Stimulated activated CD8-positive, alpha-beta memory T cell treated with anti-CD3 and anti-CD28 coated beads, Interleukin-12 subunit alpha, Interleukin-12 subunit beta, amount 100 ng/mL, for 1 hour (primary cell): ENCODE data around the gene PLXNB3.
"Not testable (repeated sequence)": the region's sequence is repeated elsewhere in the genome, so short reads cannot be mapped to it uniquely, and the experiment has no call there.

Experiments used
- DNase-seq: peaks from one replicate; pipeline ENCODE4 v3.0.0-alpha.2; 2020; ENCODE audit warnings: low read depth

Gene PLXNB3

DNA sequence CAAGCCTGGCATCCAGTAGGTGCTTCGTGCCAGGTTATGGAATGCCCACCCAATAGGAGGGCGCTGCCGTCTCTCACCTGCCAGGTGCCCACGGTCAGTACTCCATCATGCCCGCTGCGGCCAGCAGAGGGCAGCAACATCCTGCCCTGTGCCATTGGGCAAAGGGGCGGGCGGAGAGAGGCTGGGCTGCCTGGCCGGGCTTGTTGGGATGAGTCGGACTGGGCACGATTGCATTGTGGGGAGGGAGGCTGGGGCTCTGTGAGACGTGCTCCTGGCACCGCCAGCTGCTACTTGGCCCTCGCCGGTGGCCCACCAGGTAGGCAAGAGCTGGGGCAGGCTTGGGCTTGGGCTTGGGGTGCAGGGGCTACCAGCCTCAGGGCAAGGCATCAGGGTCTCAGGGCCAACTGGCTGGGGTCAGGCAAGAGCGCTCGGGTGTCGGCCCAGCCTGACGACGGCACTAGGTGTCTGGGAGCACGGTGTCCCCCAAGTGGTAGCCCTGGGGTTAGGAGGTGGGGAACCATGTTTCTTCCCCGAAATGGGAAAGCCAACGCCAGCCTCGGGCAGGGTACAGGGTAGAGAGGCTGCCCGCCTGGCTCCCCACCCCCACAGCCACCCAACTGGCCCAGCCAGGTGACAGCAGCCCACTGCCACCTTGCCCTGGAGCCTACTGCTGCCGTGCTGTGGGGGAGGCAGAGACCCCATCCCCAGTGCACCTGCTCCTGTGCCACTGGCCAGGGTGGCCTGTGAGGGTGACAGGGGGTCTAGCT, at the start of gene PLXNB3:
Gene PLXNB3, plus strand, starts transcription at position 261 of the 767 bp plus-strand sequence. CDS start 1,287 bp downstream, outside the sequence.
- DNase-seq: peak; percentile 43

DNA sequence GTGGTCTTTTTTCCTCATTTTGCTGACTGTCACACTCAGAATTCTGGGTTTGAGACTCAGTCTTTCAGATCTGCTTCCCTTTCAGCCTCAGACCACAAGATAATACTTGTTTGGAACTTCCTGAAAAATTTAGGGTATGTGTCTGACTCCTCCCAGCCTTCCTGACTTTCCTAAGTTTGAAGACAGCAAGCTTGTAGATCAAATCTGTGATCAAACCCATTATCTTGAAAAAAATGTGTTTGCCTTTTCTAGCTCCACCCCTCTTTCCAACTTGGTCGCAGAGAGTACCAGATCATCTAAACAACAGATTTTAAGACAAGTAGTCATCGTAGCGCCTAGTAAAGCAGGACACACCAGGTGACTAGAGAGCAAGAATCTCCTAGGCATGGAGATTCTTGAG, 49.8 kb upstream of the PLXNB3 start:
- no peak for DNase-seq

DNA sequence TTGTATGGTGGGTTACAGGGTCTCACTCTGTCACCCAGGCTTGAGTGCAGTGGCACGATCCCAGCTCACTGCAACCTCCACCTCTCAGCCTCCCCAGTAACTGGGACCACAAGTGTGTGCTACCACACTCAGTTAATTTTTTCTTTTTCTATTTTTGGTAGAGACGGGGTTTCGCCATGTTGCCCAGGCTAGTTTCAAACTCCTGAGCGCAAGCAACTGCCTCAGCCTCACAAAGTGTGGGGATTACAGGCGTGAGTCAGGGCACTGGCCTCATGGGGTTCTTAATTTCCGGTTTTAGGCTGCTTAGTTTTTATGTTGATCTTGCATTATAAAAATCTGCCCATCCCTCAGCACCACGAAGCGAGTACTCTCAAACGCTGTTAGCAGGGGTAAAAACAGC, 46.6 kb upstream of the PLXNB3 start:
- no peak for DNase-seq

DNA sequence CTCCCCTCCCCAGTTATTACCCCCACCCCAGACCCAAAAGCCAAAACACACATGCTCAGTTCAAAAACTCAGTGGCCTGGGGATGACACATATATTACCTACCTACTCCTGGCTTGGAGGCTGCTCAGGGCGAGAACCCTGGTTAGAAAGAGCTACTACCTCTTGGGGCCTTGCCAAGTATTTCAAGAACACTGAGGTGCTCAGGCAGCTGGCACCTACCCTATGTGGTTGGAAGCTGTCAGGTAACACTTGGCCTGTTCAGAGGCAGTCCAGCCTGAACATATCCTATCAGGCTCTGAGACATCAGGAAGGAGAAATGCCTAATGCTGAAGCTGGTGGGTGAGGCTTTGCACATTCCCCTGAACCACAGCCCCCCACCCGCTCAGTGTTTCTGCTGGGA, 44.8 kb upstream of the PLXNB3 start:
- no peak for DNase-seq

DNA sequence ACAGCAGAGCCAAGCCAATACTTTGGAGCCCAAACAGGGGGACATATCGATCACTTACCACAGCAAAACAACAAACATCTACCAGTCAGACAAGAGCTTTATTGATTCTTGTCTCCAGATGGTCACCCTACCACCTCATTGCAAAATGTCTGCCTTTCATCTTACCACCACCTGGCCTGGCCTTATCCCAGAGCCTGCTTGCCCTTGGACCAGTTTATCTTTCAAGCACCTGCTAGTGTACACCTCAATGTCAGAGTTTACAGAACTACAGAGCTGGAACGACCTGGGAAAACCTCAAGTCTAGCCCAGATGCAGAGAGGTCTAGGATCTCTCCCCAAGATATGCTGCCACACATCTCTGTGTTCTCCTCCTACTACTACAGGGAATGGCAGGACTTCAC, 44.3 kb upstream of the PLXNB3 start:
- no peak for DNase-seq

DNA sequence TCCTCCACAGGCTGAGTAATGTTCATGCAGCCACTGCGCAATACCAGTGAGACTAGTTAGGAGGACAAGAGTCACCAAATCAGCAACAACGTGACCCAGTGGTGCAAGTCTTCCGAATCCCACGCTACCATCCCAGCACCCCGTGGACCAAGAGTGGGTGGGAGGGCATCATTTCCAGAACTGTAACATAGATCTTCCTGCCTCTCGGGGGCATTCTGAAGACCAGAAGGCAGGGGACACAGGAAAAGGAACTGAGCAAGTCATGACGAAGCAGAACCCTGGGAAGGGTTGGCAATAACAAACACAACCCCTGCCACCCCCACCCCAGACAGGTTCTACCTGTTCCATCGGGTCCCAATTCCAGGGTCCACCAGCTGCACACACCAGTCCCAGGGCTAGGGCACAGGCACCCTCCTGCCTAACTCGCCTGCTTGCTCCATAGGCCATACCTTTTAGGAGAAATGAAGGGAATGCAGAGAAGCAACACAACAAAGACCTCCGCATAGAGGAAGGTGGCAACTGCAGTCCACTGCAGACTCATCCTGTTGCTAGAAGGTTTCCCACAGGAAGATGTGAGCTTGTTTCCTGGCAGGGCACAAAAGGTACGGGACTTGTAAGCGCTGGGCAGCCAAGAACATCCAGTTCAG, 41.2 kb upstream of the PLXNB3 start:
- no peak for DNase-seq

DNA sequence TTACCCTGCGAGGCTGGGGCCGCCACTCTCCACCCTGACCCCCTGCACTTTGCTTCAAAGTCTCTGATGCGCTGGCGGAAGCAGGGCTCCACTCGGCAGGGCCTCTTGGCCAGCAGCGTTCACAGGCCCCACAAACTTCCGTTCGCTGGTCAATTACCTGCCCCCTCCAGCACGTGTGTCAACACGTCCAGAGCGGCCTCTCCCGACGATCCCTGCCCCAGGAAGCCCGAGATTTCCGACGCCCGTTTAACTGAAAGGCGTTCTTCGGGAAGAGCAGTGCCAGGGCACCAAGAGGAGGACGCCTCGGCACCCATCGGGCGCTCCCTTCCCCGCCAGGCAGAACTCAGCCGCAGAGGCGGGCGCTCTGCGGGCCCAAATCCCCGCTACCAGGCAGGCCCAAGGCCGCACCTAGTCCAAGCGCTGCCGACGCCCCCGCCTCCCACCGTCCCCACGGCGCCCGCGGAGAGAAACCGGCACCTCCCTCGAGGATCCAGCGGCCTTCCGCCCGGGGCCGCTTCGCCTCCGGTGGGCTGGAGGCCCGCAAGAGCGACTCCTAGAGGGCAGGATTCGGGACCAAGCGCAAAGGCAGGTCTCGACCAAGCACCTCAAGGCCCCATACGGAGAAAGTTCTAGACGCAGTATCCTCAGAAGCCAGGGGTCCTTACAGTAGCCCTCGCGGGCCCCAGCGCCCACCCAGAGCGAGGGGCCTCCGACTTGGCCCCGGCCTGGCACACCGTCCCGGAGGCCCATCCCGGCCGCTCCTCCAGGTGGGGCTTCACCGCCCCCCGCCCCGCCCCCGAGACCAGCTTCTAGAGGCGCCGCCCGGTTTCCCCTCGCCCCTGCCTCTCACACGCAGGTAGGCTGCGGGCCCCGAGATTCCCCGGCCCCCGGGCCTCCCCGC, 40.4 kb upstream of the PLXNB3 start:
- peak; percentile 15 for DNase-seq

DNA sequence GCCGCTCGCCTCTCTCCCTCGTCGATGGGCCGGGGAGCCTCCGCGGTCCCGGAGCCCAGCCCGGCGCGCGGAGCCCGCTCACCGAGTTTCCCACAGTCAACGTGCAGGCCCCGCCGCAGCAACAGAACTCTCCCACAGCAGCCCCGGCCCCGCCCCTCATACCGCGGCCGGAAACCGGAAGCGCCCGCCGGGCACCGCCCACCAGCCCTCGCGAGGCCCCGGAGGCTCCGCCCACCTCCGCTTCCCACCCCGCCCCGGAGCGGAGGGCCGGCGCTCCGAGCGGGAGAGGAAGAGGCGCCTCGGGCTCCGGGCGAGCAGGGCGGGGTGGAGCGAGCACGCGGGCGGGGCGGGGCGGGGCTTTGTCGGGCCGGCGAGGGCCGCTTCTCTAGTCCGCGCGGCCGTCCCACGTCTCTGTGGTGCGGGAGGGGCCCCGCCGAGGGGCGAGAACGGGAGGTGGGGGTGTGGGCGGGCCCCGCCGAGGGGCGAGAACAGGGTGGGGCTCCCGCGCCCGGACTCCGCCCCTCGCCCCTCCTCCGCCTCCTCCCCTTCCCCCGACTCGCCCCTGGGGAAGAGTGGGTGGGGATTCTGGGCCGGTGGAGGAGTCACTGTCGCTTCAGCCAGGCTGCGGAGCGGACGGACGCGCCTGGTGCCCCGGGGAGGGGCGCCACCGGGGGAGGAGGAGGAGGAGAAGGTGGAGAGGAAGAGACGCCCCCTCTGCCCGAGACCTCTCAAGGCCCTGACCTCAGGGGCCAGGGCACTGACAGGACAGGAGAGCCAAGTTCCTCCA, 39.6 kb upstream of the PLXNB3 start, which contains the start of the genes ABCD1 and BCAP31:
Gene ABCD1, plus strand, starts transcription at position 605 of the 787 bp plus-strand sequence. CDS start 411 bp downstream, outside the sequence.
Gene BCAP31, minus strand, starts transcription at position 136 of the 787 bp plus-strand sequence. CDS start 1,143 bp downstream, outside the sequence.
- DNase-seq: peak; percentile 78

DNA sequence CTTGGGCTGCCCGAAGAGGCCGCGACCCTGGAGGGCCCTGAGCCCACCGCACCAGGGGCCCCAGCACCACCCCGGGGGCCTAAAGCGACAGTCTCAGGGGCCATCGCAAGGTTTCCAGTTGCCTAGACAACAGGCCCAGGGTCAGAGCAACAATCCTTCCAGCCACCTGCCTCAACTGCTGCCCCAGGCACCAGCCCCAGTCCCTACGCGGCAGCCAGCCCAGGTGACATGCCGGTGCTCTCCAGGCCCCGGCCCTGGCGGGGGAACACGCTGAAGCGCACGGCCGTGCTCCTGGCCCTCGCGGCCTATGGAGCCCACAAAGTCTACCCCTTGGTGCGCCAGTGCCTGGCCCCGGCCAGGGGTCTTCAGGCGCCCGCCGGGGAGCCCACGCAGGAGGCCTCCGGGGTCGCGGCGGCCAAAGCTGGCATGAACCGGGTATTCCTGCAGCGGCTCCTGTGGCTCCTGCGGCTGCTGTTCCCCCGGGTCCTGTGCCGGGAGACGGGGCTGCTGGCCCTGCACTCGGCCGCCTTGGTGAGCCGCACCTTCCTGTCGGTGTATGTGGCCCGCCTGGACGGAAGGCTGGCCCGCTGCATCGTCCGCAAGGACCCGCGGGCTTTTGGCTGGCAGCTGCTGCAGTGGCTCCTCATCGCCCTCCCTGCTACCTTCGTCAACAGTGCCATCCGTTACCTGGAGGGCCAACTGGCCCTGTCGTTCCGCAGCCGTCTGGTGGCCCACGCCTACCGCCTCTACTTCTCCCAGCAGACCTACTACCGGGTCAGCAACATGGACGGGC, 38.8 kb upstream of the PLXNB3 start:
- DNase-seq: no peak

DNA sequence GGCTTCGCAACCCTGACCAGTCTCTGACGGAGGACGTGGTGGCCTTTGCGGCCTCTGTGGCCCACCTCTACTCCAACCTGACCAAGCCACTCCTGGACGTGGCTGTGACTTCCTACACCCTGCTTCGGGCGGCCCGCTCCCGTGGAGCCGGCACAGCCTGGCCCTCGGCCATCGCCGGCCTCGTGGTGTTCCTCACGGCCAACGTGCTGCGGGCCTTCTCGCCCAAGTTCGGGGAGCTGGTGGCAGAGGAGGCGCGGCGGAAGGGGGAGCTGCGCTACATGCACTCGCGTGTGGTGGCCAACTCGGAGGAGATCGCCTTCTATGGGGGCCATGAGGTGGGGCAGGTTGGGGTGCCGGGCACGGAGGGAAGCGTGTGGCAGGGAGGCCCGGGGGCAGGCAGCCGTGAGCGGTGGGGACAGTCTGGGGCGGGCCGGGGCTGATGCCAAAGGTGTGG, 38.2 kb upstream of the PLXNB3 start:
- no peak for DNase-seq

DNA sequence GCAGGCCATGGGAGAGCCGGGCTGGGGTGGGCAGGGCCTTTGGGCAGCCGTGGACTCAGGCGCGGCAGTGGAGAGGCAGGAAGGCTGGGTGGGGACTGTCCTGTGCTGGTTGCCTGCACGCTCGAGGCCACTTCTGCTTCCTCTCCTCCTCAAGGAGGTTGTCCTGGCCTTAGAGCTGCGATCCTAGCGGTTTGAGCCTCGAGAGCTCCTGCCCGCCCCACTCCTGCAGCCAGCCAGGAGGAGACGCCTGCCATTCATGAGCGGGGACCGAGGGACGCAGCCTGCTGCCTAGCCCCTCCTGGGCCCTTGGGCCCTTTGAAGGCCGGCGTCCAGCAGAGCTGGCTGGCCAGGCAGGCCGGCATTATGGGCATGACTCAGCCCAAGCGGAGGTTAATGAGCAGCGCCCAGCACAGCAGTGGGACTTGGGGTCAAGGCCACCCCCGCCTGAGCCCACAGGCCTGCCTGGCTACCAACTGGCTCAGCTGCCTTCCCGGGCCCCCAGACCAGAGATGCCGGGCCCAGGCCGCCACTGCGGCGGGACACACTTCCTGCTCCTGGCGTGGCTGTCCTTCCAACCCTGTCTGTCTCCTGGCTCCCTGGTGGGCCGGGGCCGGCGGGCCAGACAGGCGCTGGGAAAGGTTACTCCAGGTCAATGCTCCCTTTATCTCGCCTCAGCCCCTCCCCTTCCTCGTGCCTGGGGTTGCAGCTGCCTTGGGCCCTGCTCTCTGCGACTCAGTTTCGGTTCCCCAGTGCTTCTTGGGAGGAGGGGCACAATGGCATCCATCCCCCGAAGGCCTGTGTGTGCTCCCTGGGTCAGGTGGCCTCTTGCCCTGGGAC, 37.5 kb upstream of the PLXNB3 start:
- no peak for DNase-seq

DNA sequence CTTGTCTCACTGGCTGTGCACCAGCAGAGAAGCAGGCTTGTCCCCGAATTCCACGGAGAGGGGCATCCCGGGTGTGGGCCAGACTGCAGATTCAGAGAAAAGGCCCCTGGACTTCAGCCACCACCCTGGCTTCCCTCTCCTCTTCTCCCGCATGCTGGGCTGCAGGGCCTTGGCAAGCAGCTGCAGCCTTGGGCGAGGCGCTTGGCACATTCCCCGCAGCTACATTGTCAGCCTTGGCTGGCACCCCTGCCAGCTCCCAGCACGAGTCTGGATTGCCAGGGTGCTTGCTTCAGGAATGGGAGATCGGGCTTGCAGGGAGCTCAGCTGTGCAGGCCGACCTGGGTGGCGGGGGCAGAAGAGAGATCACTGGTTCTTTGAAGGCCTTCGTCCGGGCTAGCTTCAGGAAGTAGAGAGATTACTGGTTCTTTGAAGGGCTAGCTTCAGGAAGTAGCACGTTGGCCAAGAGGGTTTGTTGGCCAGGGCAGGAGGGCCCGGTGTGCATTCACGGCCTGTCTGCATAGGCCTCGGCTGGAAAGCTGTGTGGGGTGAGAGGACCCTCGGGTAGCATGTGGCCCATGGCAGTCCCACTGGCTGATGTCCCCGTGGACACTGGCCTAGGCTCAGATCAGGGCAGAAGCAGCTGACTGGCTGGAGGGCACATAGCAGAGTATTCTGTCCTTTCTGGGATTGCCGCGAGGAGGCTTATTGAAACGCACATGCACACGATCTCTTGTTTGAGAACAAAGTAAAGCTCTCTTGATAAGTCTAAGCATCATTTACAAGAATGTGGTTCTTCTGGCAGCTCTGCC, 36.7 kb upstream of the PLXNB3 start:
- no peak for DNase-seq

DNA sequence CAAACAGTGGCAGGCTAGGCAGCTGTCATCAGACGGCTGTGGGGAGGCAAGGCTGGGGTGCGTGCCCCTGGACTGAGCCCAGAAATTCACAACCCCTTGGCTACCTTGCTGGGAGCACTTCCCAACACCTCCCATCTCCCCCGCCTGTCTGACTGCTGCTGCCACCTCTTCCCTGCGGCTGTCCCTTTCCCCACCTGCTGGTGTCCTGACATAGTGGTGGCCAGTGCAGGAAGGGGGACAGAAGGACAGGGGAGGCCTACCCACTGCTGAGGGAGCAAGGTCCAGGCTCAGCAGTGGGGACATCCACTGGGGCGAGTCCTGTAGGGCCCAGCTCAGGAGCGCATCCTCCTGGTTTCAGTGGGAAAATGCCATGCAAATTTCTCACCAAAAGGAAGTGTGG, 36.0 kb upstream of the PLXNB3 start:
- no peak for DNase-seq

DNA sequence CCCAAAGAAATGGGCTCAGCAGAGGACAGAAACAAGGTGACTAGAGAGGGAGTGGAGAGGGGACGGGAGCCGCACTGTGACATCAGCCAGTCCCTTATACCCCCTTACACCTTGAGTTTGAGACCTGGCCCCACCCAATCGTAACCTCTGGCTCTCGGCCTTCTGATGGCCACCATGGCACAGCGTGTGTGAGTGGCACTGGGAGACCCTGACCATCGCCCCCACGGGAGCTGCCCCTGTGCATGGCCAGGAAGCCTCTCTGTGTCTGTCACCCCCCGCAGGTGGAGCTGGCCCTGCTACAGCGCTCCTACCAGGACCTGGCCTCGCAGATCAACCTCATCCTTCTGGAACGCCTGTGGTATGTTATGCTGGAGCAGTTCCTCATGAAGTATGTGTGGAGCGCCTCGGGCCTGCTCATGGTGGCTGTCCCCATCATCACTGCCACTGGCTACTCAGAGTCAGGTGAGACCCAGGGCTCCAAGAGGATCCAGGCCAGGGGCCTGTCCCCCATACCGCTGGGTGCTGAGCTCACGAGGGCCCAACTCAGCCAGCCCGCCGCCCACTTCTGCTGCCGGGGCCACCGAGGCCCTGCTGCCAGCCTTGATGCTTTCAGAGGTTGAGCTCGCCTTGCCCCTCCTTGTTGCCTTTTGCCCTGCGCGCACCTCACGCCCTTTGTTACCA, 35.0 kb upstream of the PLXNB3 start:
- DNase-seq: no peak

DNA sequence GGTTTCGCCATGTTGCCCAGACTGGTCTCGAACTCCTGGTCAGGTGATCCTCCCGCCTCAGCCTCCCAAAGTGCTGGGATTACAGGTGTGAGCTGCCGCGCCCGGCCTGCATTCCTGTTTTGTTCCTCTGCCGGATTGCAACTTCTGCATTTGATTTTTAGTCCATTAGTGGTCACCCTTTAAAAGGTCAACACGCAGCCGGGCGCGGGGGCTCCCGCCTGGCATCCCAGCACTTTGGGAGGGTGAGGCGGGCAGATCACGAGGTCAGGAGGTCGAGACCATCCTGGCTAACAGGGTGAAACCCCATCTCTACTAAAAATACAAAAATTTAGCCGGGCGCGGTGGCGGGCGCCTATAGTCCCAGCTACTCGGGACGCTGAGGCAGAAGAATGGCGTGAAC, 33.9 kb upstream of the PLXNB3 start:
- not testable (repeated sequence) for DNase-seq

DNA sequence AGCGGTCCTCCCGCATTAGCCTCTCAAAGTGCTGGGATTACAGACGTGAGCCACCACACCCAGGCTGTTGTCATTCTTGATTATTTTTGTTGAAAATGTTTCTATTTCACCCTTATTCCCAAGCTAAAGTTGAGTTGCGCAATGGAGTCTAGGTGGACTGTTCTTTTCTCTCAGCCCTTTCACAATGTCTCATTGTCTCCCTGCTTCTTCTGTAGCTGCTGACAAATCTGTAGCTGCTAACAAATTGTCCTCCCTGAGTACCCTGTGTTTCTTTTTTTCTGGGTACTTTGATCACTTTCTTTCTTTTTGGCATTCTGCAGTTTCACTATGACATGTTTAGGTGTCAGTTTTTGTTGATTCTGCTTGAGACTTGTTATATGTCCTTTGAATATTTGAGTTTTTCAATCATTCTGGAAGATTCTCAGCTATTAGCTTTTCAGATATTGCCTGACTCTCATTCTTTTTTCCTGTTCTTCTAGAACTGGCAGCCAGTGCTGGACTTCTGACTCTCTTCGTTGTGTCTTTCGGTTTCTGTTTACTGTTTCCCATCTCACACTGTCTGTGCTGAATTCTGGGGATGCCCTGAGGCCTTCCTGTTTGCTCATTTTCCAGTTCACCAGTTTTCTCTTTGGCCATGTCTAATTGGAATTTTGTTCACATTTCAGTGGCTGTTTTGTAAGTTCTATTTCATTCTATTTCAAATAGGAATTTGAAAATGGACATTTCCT, 32.8 kb upstream of the PLXNB3 start:
- DNase-seq: no peak

DNA sequence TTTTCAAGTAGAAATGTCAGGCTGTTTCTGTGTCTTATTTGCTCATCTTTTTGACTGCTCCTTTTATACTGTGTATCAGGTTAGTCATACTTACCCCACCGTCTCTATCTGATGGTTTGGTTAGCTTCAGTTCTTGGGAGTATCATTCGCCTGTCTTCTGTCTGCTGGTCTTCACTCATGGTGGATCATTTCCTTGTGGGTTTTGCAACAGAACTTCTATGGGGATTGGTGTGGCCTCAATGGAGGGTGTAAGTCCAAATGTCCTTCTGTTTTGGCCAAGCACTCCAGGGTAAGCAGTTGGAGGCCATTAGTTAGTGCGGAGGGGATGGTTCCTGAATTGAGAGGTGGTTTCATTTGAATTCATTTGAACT, 32.2 kb upstream of the PLXNB3 start:
- no peak for DNase-seq

DNA sequence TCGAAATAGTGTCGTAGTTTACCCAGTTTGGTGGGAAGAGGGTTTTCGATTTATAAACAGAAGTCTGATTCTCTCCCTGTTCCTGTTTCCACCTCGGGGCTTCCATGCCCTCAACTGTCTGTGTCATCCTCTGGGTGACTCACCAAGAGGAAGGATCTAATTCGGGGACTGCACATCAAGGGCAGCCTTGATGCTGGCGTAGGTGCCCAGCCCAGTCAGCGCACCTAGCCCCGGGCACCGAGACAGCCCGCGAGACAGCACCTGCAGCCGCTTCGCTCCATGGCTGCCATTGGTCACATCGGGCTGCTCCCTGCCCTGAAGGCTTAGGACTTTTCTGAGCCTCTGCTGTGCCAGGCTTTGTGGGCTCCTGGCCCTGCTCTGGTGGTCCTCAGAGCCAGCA, 31.6 kb upstream of the PLXNB3 start:
- DNase-seq: no peak
